PC-9 (cell line): ENCODE data around the gene C16orf90. TPM values are rescaled to one million over a fixed set of nuclear protein-coding genes. Genes with fewer than 3 reads are reported as not detected.

Experiments used
- BruUV-seq: library from RNA; stranded (reverse); fragments of 400-500 nt; replicated peaks from 2 replicates; lab custom pipeline; 2021; lab: Mats Ljungman, UMichigan
- CTCF ChIA-PET: fragments of 300-600 bp; sonication (Branson Sonifier 250); formaldehyde crosslinking; loops from one replicate; lab custom pipeline; 2022; ENCODE audit warnings: antibody characterized with exemption; lab: Charles Lee
- POLR2A ChIA-PET: fragments of 300-600 bp; sonication (Branson Sonifier 250); formaldehyde crosslinking; loops from one replicate; lab custom pipeline; 2022; ENCODE audit warnings: antibody characterized with exemption; ENCODE audit not compliant: unreplicated experiment; lab: Charles Lee
- DNase-seq, 2 experiments: peaks; one replicate each; pipeline versions ENCODE4 v3.0.0 to v3.0.0-alpha.2; 2015 to 2022; ENCODE audit warnings: mixed read lengths in 1 of 2
- H2AFZ ChIP-seq: fragments of 200-600 bp; sonication (generic); 2 replicates; pipeline ENCODE4 v1.8.1; 2017; ENCODE audit warnings: antibody characterized with exemption
- H3F3A ChIP-seq: fragments of 200-600 bp; sonication (generic); 2 replicates; pipeline ENCODE4 v1.8.1; 2017; ENCODE audit warnings: antibody characterized with exemption, mild to moderate bottlenecking, low read depth; ENCODE audit not compliant: insufficient read depth
- H3K27ac ChIP-seq: fragments of 200-600 bp; sonication (generic); 2 replicates; pipeline ENCODE4 v1.6.1; 2016; ENCODE audit warnings: mixed run types
- H3K27me3 ChIP-seq: fragments of 200-600 bp; sonication (generic); 2 replicates; pipeline ENCODE4 v1.6.1; 2016; ENCODE audit warnings: low read depth, mixed run types; ENCODE audit not compliant: insufficient read depth
- H3K36me3 ChIP-seq: fragments of 200-600 bp; sonication (generic); 2 replicates; pipeline ENCODE4 v1.6.1; 2016; ENCODE audit warnings: low read depth, mixed run types
- H3K4me1 ChIP-seq: fragments of 200-600 bp; sonication (generic); replicated peaks from 2 replicates; pipeline ENCODE4 v1.6.1; 2016; ENCODE audit warnings: mixed run types; ENCODE audit not compliant: insufficient read depth
- H3K4me2 ChIP-seq: fragments of 200-600 bp; sonication (generic); 2 replicates; pipeline ENCODE4 v1.6.1; 2017; ENCODE audit warnings: mixed run types
- H3K4me3 ChIP-seq: fragments of 200-600 bp; sonication (generic); 2 replicates; pipeline ENCODE4 v1.6.1; 2016; ENCODE audit warnings: mixed run types
- H3K79me2 ChIP-seq: fragments of 200-600 bp; sonication (generic); 2 replicates; pipeline ENCODE4 v1.6.1; 2017; ENCODE audit warnings: low read depth, mixed run types
- H3K9me2 ChIP-seq: fragments of 200-600 bp; sonication (generic); 2 replicates; pipeline ENCODE4 v1.8.1; 2017; ENCODE audit warnings: mild to moderate bottlenecking; ENCODE audit not compliant: insufficient read depth
- H3K9me3 ChIP-seq: fragments of 200-600 bp; sonication (generic); 2 replicates; pipeline ENCODE4 v1.8.1; 2016; ENCODE audit warnings: low read depth; ENCODE audit not compliant: insufficient read depth
- H4K20me1 ChIP-seq: fragments of 200-600 bp; sonication (generic); 2 replicates; pipeline ENCODE4 v1.8.1; 2017; ENCODE audit not compliant: insufficient read depth
- EZH2 ChIP-seq: fragments of 200-600 bp; sonication (generic); IDR thresholded peaks from 2 replicates; pipeline ENCODE4 v1.8.0; 2017; ENCODE audit warnings: antibody characterized with exemption, low read depth
- intact Hi-C: fragments of 100-400 bp; cut with micrococcal nuclease; formaldehyde crosslinking; loops from one replicate; pipeline ENCODE4 v1.10.0; 2022; ENCODE audit not compliant: unreplicated experiment
- total RNA-seq: library from RNA; stranded (reverse); gene quantifications from 2 replicates; pipeline ENCODE4 v1.2.3, GENCODE V29; 2021
- TF ChIP-seq, protein P1 (sequence below): fragments of 200-600 bp; sonication (generic); conservative IDR thresholded peaks from 2 replicates; pipeline ENCODE4 v1.6.1; 2017; ENCODE audit warnings: mixed run types, antibody characterized with exemption, mild to moderate bottlenecking, moderate library complexity

The C16orf90 gene
- total RNA-seq, 1 experiment from 2014 or later, result not detected

DNA sequence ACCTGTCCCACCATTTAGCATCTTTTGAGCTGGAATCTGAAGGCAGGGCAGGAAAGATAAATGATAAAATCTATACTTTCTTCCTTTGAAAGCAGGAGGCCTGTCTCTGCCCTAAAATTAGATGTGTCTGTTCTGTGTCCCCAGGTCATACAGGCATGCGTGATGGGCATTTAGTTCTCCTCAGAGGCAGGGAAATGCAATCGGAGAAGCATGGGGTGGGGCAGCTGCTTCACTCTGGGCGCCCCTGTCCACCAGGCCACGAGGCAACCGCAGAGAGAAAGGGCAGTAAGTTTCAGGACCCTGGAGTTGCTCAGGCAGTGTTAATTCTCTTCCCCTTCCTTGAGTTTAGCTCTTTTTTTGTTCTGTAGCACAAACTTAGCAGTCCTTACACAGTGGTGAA is 30.7 kb upstream of the C16orf90 start:
- no peak for DNase-seq
- Histone ChIP-seq H4K20me1 (no peaks in the 10 kb centered on the region), H3F3A (no peaks in the 10 kb centered on the region), H3K79me2 (no peaks in the 10 kb centered on the region), H3K9me2 (no peaks in the 10 kb centered on the region), H3K9me3 (no peaks in the 10 kb centered on the region), H3K4me2 (no peak overlapping the region), H3K27me3 (no peaks in the 10 kb centered on the region), H2AFZ (no peak overlapping the region), H3K4me1 (no peaks in the 10 kb centered on the region; the same call in 1 of the 2 replicates), H3K27ac (no peak overlapping the region), H3K4me3 (no peak overlapping the region), H3K36me3 (peaks cover 4% of the 10 kb centered on the region; the same call in 1 of the 2 replicates)
- ChIA-PET CTCF (interaction anchor here (0.5 to 0.6 kb wide), 2 partner anchors 11 to 188 kb away, joined by 3 to 4 read pairs; no protein-coding TSS in a partner anchor), POLR2A (no interaction called here)
- TF ChIP-seq EZH2, result no peak
- TF ChIP-seq, protein P1, sequence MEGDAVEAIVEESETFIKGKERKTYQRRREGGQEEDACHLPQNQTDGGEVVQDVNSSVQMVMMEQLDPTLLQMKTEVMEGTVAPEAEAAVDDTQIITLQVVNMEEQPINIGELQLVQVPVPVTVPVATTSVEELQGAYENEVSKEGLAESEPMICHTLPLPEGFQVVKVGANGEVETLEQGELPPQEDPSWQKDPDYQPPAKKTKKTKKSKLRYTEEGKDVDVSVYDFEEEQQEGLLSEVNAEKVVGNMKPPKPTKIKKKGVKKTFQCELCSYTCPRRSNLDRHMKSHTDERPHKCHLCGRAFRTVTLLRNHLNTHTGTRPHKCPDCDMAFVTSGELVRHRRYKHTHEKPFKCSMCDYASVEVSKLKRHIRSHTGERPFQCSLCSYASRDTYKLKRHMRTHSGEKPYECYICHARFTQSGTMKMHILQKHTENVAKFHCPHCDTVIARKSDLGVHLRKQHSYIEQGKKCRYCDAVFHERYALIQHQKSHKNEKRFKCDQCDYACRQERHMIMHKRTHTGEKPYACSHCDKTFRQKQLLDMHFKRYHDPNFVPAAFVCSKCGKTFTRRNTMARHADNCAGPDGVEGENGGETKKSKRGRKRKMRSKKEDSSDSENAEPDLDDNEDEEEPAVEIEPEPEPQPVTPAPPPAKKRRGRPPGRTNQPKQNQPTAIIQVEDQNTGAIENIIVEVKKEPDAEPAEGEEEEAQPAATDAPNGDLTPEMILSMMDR, result no peak
- no TSS peak for BruUV-seq
- intact Hi-C loops, result loop anchor here (10.0 kb wide), 1 partner anchor 119 kb away; no protein-coding TSS in a partner anchor

DNA sequence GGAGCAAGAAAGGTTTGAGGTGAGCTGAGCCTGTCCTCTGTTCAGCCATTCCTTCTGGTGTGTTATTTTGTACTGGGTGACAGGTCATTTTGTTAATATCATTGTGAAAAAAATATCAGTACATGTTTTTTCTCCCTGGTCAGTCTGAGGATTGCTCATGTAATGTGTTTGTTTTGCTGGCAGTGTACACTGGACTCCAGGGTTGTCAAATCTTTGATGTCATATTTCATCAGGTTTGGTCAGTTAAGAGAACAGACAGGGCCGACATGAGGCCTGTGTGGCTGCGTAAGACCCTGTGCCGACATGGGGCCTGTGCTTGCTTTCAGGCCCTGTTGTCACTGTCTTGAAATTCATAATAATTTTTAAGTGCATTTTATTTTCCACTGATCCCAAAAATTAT is 28.0 kb upstream of the C16orf90 start:
- no peaks in the 10 kb centered on the region for H3K79me2 ChIP-seq
- H3F3A ChIP-seq, result peaks cover 14% of the 10 kb centered on the region; the same call in 1 of the 2 replicates
- ChIA-PET CTCF (no interaction called here), POLR2A (no interaction called here)
- BruUV-seq, result no TSS peak
- no peak overlapping the region for H2AFZ ChIP-seq
- intact Hi-C loops, result loop anchor here (10.0 kb wide), 1 partner anchor 122 kb away; no protein-coding TSS in a partner anchor
- H3K27me3 ChIP-seq, result no peaks in the 10 kb centered on the region
- no peak for DNase-seq
- H3K9me2 ChIP-seq, result no peaks in the 10 kb centered on the region
- no peak overlapping the region for H3K27ac ChIP-seq
- H3K36me3 ChIP-seq, result peaks cover 4% of the 10 kb centered on the region; the same call in 1 of the 2 replicates
- no peak for TF ChIP-seq EZH2
- TF ChIP-seq, protein P1, result no peak
- no peak overlapping the region for H3K4me3 ChIP-seq
- peaks cover 13% of the 10 kb centered on the region for H3K4me1 ChIP-seq
- no peak overlapping the region for H3K4me2 ChIP-seq
- H4K20me1 ChIP-seq, result no peaks in the 10 kb centered on the region
- H3K9me3 ChIP-seq, result no peaks in the 10 kb centered on the region

DNA sequence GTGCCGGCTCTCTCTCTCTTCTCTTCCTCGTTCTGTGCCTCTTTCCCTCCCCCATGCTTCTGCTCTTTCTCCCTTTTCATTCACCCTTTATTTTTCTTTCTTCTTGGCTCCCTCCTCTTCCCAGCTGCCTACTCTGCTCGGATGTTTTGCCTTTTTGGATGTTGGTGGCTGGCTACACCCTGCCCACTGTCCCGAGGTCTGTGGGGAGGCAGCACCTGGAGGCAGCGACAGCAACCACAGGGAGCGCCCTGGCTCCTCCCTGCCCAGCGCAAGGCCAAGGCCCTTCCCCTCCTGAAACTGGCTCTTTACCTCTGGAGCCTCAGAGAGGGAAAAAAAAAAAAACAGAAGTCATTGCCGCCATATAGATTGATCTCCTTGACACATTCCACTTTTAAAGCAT is 25.6 kb upstream of the C16orf90 start:
- Histone ChIP-seq H3F3A (peaks cover 19% of the 10 kb centered on the region; the same call in 1 of the 2 replicates), H3K4me2 (no peak overlapping the region), H3K4me1 (peaks cover 13% of the 10 kb centered on the region), H3K36me3 (peaks cover 8% of the 10 kb centered on the region; the same call in 1 of the 2 replicates), H3K4me3 (no peak overlapping the region), H4K20me1 (no peaks in the 10 kb centered on the region), H3K9me2 (no peaks in the 10 kb centered on the region), H3K27ac (no peak overlapping the region), H3K27me3 (no peaks in the 10 kb centered on the region), H3K9me3 (no peaks in the 10 kb centered on the region), H3K79me2 (no peaks in the 10 kb centered on the region), H2AFZ (no peak overlapping the region)
- no TSS peak for BruUV-seq
- CTCF ChIA-PET, result interaction anchor here (0.7 kb wide), 2 partner anchors 16 to 450 kb away, joined by 3 to 4 read pairs; no protein-coding TSS in a partner anchor
- DNase-seq, result no peak
- no peak for TF ChIP-seq EZH2
- TF ChIP-seq, protein P1, result no peak
- POLR2A ChIA-PET, result no interaction called here
- intact Hi-C loops, result loop anchor here (10.0 kb wide), 1 partner anchor 124 kb away; no protein-coding TSS in a partner anchor
